AG04450 (cell line): ENCODE results near the gene CENPM. TPM values are rescaled to one million over a fixed set of nuclear protein-coding genes. Genes with fewer than 3 reads are reported as not detected.

ENCODE experiments used
- CTCF ChIA-PET: fragments of 300-600, 350-600 bp; formaldehyde crosslinking; extraction: SDS; loops from one replicate; lab custom pipeline; 2022; ENCODE audit warnings: antibody characterized with exemption, inconsistent platforms; lab: Charles Lee
- POLR2A ChIA-PET: fragments of 350-600 bp; formaldehyde crosslinking; extraction: SDS; loops from one replicate; lab custom pipeline; 2021; ENCODE audit warnings: antibody characterized with exemption, inconsistent platforms; lab: Yijun Ruan, JAX
- DNase-seq: peaks from one replicate; pipeline ENCODE4 v3.0.0-alpha.2; 2011; ENCODE audit warnings: low read depth, low spot score
- H3K27ac ChIP-seq: one replicate; pipeline ENCODE4 v1.5.1; 2012; ENCODE audit warnings: low read depth, low read length, control low read depth
- H3K27me3 ChIP-seq: one replicate; pipeline ENCODE4 v1.6.0; 2012; ENCODE audit warnings: low read length; ENCODE audit not compliant: control insufficient read depth, insufficient read depth
- H3K4me3 ChIP-seq: 2 replicates; pipeline ENCODE4 v1.5.1; 2011; ENCODE audit warnings: mild to moderate bottlenecking, low read depth, low read length, control low read depth
- H3K9me3 ChIP-seq: 2 replicates; pipeline ENCODE4 v1.5.1; 2012; ENCODE audit warnings: low read length; ENCODE audit not compliant: control insufficient read depth, insufficient read depth
- polyA plus RNA-seq: library from polyadenylated mRNA; depleted of rRNA; stranded (reverse); fragments of >200 nt; gene quantifications from 2 replicates; pipeline ENCODE4 v1.2.3, GENCODE V29; 2011
- TF ChIP-seq, protein P1 (sequence below): IDR thresholded peaks from 2 replicates; pipeline ENCODE4 v1.5.1; 2011; ENCODE audit warnings: low read depth, low read length, control low read depth, inconsistent platforms

Gene CENPM
- polyA plus RNA-seq, 1 experiment: 5.1 TPM

DNA sequence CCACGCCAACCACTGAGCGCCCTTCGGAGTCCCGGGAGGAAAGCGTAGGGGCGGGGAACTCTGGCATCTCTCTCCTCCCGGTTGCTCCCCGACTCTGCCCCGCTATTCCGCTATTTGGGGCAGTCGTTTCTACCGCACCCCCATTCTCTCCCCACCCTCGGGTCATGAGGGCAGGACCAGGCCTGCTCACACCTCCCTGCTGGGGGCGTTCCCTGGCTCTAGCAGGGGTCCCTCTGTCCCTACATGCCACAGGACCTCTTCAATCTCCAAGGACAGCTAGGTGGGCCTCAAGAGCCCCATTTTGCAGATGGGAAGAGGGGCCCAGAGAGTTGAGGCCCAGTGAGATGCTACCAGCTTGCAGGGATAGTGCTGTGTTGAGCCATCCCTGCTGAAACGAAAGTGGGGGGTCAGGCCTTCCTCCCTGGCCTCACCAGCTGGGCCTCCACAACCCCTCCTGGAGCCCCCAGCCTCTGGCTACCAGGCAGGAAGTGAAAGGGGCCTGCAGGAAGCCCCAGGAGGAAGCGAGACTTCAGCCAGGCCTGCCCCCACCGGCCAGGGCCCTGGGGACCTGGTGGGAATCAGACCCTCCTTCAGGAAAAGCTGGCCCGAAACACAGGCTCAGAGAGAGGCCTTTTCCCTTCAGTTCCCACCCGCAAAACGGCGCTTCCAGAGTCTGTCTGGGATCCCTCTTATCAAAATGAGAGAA, 26.5 kb downstream of the CENPM start:
- Histone ChIP-seq H3K27me3 (peaks cover 27% of the 10 kb centered on the region), H3K9me3 (peaks cover 4% of the 10 kb centered on the region; the same call in 1 of the 2 replicates), H3K4me3 (no peak overlapping the region), H3K27ac (no peak overlapping the region)
- ChIA-PET CTCF (interaction anchor here (1.6 to 1.7 kb wide), 2 partner anchors 21 to 223 kb away, joined by 5 read pairs; no protein-coding TSS in a partner anchor), POLR2A (no interaction called here)
- no peak for DNase-seq
- TF ChIP-seq, protein P1, sequence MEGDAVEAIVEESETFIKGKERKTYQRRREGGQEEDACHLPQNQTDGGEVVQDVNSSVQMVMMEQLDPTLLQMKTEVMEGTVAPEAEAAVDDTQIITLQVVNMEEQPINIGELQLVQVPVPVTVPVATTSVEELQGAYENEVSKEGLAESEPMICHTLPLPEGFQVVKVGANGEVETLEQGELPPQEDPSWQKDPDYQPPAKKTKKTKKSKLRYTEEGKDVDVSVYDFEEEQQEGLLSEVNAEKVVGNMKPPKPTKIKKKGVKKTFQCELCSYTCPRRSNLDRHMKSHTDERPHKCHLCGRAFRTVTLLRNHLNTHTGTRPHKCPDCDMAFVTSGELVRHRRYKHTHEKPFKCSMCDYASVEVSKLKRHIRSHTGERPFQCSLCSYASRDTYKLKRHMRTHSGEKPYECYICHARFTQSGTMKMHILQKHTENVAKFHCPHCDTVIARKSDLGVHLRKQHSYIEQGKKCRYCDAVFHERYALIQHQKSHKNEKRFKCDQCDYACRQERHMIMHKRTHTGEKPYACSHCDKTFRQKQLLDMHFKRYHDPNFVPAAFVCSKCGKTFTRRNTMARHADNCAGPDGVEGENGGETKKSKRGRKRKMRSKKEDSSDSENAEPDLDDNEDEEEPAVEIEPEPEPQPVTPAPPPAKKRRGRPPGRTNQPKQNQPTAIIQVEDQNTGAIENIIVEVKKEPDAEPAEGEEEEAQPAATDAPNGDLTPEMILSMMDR: no peak

DNA sequence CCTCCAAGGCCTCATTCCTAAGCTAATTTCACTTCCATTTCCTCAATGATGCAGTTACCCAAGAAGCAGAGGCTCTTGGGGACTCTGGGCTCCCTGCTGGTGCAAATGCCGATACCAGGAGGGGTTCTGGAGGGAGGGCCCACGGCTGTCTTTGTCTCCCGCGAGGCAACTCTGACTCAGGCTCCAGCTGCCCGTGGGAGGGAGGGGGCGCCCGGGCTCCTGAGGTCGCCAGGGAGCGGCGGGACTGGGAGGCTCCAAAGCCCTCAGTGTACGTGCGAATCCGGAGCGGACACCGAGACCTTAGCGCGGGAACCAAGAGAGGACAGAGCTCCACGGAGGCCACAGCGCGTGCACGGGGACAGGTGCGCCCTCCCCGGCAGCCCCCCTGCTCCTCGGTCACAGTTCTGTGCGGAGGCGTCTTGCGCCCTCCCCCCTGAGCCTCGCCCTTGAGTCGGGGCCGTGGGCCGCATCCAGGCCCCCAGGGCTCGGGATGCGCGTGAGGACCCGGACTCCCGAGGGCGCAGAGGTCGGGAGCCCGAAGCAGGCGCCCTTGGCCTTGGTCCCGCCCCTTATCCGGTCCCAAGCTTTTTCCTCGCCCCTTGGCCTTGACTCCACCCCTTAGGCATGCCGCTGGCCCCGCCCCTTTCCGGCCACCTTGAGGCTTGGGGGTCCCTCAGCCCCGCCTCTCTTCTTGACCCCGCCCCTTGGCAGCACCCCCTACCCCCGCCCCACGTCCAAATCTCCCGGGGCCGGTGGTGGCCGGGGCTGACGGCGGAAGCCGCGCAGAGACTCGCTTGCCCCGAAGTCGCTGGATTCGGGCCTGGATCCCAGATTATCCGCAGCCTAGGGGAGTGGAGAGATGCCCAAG, 27.4 kb downstream of the CENPM start:
- POLR2A ChIA-PET: no interaction called here

DNA sequence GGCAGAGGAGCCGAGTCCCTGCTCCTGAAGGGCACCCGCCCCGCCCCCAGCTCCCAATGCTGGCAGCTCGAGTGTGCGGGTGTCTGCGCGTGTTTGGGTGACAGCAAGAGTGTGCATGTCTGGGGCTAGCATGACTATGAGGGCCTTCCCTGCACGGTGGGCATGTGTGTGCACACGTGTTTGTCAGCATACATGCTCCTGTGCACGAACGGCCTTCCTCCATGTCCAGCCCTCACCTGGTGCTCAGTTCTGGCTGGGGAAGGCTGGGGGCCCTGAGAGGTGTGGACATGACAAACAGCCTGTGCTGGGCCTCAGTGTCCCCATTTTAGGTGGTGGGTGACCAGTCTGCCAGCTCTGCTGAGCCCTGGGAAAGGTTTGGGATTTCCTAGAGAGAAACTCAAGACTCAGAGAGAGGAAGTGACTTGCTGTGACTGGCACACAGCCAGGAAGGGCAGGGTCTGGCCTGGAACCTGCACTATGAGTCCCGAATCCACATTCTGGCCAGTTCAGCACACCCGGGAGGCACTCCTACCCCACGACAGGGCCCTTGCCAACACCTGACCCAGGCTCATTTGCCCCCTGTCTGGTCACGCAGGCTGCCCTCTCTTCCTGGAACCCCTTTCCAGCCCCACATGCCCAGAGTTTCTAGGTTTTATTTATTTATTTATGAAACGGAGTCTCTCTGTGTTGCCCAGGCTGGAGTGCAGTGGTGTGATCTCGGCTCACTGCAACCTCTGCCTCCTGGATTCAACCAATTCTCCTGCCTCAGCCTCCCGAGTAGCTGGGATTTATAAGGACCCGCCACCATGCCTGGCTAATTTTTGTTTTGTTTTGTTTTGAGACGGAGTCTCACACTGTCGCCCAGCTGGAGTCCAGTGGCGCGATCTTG, 28.8 kb downstream of the CENPM start:
- TF ChIP-seq, protein P1: no peak
- H3K27ac ChIP-seq: no peak overlapping the region
- ChIA-PET CTCF (interaction anchor here (1.7 kb wide), 1 partner anchor 221 kb away, joined by 5 read pairs; no protein-coding TSS in a partner anchor), POLR2A (no interaction called here)
- H3K27me3 ChIP-seq: peaks cover 33% of the 10 kb centered on the region
- no peak overlapping the region for H3K4me3 ChIP-seq
- H3K9me3 ChIP-seq: peaks cover 4% of the 10 kb centered on the region; the same call in 1 of the 2 replicates
- DNase-seq: no peak

More for the DNA sequence above, 27.4 kb downstream of the CENPM start:
- Histone ChIP-seq H3K9me3 (peaks cover 4% of the 10 kb centered on the region; the same call in 1 of the 2 replicates), H3K27me3 (peaks cover 27% of the 10 kb centered on the region), H3K4me3 (peak overlapping the region; percentile 49), H3K27ac (no peak overlapping the region)
- CTCF ChIA-PET: interaction anchor here (0.6 to 1.7 kb wide), 3 partner anchors 21 to 222 kb away, joined by 3 to 5 read pairs (median 5); no protein-coding TSS in a partner anchor
- no peak for DNase-seq
- TF ChIP-seq, protein P1: no peak

DNA sequence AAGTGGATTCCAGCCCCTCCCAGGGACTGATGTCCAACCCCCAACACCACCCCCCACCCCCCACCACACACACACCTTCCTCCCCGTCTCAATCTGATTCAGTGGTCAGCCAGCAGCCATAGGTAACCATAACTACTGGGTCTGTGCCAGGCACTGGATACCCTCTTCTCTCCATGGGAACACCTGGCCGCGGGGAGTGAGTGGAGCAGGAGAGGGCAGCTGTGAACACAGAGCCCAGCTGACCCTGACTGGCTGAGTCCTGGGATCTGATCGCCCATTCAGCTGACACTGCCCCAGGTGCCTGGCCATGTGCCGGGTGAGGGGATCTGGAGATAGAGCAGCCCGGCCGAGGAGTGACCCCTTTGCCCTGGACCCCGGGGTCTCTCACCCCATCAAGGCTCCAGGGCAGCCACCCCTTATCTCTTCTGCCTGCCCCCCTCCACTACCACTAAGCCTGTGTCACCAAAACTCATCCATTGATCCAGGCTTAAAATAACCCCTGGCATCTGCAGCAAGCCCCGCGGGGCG, 29.5 kb downstream of the CENPM start:
- no peak for DNase-seq
- TF ChIP-seq, protein P1: no peak
- H3K4me3 ChIP-seq: no peak overlapping the region
- CTCF ChIA-PET: no interaction called here
- H3K27me3 ChIP-seq: peaks cover 40% of the 10 kb centered on the region
- POLR2A ChIA-PET: interaction anchor here (0.6 kb wide), 2 partner anchors 74 to 212 kb away, joined by 3 read pairs; no protein-coding TSS in a partner anchor
- no peak overlapping the region for H3K27ac ChIP-seq
- peaks cover 4% of the 10 kb centered on the region; the same call in 1 of the 2 replicates for H3K9me3 ChIP-seq
